Measurements from ENCODE around the gene ACBD7.
A peak's percentile ranks its signal among the peaks of the same experiment; 100 is the strongest.

ACBD7 gene

GRCh38 chr10:15084502-15084922 is 4.1 kb downstream of the ACBD7 start:
- peak; percentile 85 for DNase-seq

GRCh38 chr10:15083674-15084501 is 4.7 kb downstream of the ACBD7 start:
- no peak for DNase-seq

- DNase-seq = no peak
These were observed 13.2 kb downstream of the ACBD7 start for GRCh38 chr10:15075421-15075820.

- no peak for DNase-seq
These were observed 16.2 kb downstream of the ACBD7 start for GRCh38 chr10:15072358-15072757.

- no peak for DNase-seq
These were observed 19.3 kb downstream of the ACBD7 start for GRCh38 chr10:15069230-15069629.

- DNase-seq = no peak
These were observed 19.8 kb downstream of the ACBD7 start for GRCh38 chr10:15068802-15069201.

- DNase-seq = no peak
These were observed 21.4 kb downstream of the ACBD7 start for GRCh38 chr10:15067154-15067553.

GRCh38 chr10:15060638-15061037 is 27.9 kb downstream of the ACBD7 start:
- no peak for DNase-seq

- DNase-seq = no peak
These were observed 28.7 kb downstream of the ACBD7 start for GRCh38 chr10:15059914-15060313.

GRCh38 chr10:15058689-15059088 is 29.9 kb downstream of the ACBD7 start:
- DNase-seq = no peak

GRCh38 chr10:15053061-15053460 is 35.5 kb downstream of the ACBD7 start:
- DNase-seq = no peak

- no peak for DNase-seq
These were observed 36.5 kb downstream of the ACBD7 start for GRCh38 chr10:15052121-15052520.

GRCh38 chr10:15049533-15049932 is 39.0 kb downstream of the ACBD7 start:
- DNase-seq = no peak

- DNase-seq = no peak
These were observed 42.0 kb downstream of the ACBD7 start for GRCh38 chr10:15046626-15047025.

GRCh38 chr10:15045380-15045779 is 43.2 kb downstream of the ACBD7 start:
- DNase-seq = no peak

GRCh38 chr10:15043674-15044073 is 44.9 kb downstream of the ACBD7 start, which contains the start of gene OLAH:
TSS of gene OLAH (plus strand) at chr10:15043943. CDS start at chr10:15047289, 3,346 bp downstream.
- DNase-seq = peak; percentile 20

GRCh38 chr10:15038416-15038815 is 50.2 kb downstream of the ACBD7 start:
- DNase-seq = no peak

- DNase-seq = no peak
These were observed 50.9 kb downstream of the ACBD7 start for GRCh38 chr10:15037691-15038090.

- DNase-seq = peak; percentile 92
These were observed 52.9 kb downstream of the ACBD7 start for GRCh38 chr10:15035385-15036301.

GRCh38 chr10:15027741-15028140 is 60.8 kb downstream of the ACBD7 start:
- peak; percentile 66 for DNase-seq
